Cardiac fibroblast (primary cell): ENCODE results near the gene ITPR3.

Experiments
- DNase-seq, 2 donors: peaks; one replicate each; pipeline versions ENCODE4 v3.0.0 to v3.0.0-alpha.2; 2010; ENCODE audit warnings: low read depth in 2 of 2
- H3K4me3 ChIP-seq, 2 donors: replicated peaks in 1 of 2; 1 replicate in 1 of 2; 2 replicates in 1 of 2; pipeline ENCODE4 v1.5.1; 2011; ENCODE audit warnings: low read depth in 2 of 2, low read length in 2 of 2, mild to moderate bottlenecking in 2 of 2, moderate library complexity in 1 of 2
- TF ChIP-seq, protein P1 (sequence below): IDR thresholded peaks from one replicate; pipeline ENCODE4 v1.5.1; 2011; ENCODE audit warnings: low read depth, mild to moderate bottlenecking, low read length, inconsistent platforms

The ITPR3 gene

DNA sequence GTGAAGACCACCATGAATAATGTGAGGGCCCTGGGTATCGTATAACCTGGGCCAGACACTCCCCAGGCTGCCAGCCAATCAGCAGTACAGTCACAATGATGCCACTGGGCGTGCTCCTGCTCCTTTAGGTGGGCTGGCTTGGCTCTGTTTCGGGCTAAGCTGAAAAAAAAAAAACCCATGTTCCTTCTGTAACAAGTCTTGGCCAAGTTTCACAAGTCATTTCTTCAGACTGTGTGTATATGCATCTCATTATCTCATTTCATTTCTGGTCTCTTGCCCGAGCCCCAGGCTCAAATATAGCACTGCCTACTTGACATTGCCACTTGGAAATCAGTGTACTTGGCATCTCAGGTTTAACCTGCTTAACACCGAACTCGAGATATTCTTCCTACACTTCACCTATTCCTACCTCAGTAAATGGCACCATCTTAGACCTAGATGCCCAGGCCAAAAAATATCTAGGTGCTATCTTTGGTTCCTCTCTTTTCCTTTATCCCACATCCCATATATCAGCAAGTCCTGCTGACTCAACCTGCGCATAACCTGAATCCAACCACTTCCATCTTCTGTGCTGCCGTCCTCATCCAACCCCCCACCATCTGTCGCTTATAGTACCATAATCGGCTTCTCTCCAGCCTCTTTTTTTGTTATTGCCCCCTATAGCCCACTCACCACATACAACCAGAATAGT is 88.6 kb downstream of the ITPR3 start:
- DNase-seq = peak in 1 of 2 donors; percentile 43
- TF ChIP-seq, protein P1, sequence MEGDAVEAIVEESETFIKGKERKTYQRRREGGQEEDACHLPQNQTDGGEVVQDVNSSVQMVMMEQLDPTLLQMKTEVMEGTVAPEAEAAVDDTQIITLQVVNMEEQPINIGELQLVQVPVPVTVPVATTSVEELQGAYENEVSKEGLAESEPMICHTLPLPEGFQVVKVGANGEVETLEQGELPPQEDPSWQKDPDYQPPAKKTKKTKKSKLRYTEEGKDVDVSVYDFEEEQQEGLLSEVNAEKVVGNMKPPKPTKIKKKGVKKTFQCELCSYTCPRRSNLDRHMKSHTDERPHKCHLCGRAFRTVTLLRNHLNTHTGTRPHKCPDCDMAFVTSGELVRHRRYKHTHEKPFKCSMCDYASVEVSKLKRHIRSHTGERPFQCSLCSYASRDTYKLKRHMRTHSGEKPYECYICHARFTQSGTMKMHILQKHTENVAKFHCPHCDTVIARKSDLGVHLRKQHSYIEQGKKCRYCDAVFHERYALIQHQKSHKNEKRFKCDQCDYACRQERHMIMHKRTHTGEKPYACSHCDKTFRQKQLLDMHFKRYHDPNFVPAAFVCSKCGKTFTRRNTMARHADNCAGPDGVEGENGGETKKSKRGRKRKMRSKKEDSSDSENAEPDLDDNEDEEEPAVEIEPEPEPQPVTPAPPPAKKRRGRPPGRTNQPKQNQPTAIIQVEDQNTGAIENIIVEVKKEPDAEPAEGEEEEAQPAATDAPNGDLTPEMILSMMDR = no peak
- no peak overlapping the region for H3K4me3 ChIP-seq

DNA sequence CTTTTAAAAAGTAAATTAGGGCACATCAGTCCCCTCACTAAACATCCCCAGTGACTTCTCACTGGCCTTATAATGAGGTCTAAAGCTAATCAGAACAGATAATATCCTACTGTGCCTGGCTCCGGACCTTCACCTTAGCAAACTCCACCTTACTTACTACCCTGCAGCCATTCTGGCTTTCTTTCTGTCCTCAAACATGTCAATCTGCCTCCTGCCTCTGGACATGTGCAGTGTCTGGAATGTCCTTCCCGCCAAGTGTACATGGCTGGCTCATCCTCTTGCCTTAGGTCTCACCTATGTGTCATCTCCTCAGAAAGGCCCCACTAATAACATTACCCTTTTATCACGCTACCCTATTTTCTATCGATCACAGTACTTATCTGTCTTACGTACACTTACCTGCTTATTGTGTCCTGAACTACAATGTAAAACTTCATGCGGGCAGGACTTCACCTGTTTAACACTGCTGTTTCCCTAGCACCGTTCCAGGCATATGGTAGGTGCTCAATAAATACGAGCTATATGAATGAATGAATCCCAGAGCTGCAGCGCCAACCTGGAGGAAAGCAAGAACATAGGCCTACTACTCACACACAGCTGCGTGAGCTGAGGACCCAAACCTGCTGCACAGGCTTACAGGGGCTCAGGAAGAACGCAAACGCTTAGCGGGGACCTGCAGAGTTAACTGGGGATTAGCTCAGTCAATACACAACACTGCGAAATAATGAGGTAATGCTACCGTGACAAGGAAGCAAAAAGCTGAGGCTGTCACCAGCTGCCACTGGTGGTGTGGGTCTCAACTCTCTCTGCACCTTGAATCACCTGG is 89.4 kb downstream of the ITPR3 start:
- TF ChIP-seq, protein P1 = no peak
- peak overlapping the region; percentile 93 to 97 for H3K4me3 ChIP-seq
- no peak for DNase-seq

DNA sequence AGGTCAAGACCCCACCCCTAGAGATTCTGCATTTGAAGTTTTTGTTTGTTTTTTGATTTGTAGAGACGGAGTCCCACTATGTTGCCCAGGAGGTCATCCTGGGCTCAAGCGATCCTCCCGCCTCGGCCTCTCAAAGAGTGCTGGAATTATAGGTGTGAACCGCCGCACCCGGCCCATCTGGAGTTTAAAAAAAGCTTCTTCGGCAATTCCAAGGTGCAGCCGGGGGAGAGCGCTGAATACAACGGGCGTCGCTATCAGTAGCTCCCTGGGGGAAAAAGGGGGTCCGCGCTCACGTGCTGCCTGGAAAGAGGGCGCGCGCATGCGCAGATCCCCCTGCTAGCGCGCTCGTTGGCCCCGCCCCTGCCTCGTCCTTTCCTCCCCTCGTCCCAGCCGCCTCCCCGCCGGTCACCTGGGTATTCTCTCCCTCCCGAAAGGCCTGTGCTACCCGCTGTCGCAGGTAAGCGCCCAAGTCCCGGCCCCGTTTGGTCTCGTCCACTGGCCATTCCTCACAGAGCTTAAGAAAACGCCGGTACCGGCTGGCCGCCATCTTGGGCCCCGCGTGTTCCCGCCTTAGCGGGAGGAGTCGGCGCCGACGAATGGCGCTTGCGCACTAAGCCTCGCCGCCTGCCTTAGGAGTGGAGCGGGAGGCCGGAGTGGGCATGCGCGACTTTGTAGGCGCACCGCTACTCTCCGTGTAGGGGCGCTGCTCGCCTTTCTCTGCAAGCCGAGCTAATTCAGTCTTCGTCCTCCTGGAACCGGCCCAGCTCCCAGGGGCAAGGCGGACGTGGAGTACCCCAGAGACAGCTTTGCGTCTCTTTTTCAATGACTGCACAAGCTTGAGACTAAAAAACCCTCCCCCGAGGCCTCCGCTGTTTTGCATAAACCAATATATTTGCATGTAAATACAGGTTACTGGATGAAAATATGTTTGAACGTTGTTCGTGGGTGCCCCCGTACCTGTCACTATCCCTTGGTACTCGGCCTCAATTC is 90.3 kb downstream of the ITPR3 start, which contains the start of gene UQCC2:
UQCC2 (minus strand) TSS at position 561 of the 990 bp plus-strand sequence; CDS start at position 547, 14 bp downstream.
- H3K4me3 ChIP-seq = peak within 1 kb of the TSS; percentile 93 to 97
- peak; percentile 97 to 98 for DNase-seq
- TF ChIP-seq, protein P1 = peak; percentile 67

DNA sequence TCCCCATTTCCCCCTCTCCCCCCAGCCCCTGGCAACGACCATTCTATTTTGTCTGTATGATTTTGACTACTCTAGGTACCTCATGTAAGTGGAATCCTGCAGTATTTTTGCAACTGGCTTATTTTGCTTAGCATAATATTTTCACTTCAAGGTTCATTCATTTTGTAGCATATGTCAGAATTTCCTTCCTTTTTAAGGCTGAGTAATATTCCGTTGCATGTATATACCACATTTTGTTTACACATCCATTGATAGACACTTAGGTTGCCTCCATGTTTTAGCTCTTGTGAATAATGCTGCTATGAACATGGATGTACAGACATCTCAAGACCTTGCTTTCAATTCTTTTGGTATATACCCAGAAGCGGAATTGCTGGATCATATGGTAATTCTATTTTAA is 91.8 kb downstream of the ITPR3 start:
- DNase-seq = no peak
- TF ChIP-seq, protein P1 = no peak
- no peak overlapping the region for H3K4me3 ChIP-seq

DNA sequence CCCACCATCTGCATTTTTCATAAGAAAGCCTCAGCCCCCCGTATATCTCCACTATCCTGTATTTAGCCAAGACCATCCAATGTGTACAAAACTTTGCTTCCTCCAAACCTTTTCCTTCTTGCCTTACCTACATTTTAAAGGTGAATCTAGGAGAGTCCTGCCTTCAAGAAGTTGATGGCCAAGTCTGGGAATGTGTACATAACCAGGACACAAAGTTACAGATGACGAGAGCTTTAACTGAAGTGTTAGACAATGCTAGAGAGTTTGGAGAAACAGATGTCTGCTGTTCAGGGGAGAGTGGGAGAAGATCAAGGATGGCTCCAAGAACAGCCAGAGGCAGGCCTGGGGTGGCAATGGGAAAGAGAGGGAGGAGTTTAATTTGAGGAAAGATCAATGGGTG is 92.7 kb downstream of the ITPR3 start:
- no peak overlapping the region for H3K4me3 ChIP-seq
- TF ChIP-seq, protein P1 = no peak
- DNase-seq = no peak

DNA sequence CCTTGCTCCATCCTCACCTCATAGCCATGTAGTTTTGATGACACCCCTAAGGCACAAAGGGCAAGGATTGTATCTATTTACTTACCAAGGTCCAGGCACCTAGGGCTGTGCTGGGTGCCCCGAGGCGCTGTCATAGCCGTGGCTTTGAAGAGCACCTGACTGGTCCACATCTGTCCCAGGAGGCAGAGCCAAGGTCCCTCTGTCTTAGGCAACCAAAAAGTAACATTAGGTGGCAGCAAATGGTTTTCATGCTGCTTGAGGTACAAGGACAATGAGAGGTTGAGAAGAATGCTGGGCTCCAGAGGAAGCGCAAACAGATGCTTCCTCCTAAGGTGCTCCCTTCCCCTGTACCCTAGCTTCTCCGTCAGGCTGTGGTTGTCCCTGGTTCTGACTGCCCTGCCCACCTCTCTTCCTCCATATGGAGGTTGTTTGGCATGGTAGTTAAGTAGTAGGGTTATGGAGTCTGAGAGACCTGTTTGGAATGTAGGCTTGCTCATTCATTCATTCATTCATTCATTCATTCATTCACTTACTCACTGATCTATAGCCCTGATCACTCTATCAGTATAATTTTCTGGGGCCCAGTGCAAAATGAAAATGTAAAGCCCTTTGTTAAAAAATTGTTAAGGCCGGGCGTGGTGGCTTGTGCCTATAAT is 93.4 kb downstream of the ITPR3 start:
- no peak overlapping the region for H3K4me3 ChIP-seq
- TF ChIP-seq, protein P1 = no peak
- DNase-seq = no peak
